ENCODE data around the gene DNM3.

Gene DNM3

GRCh38 chr1:172451002-172451443 is 609.7 kb downstream of the DNM3 start:
- H3K27me3 ChIP-seq (replicated peaks; ENCODE audit: control insufficient read depth, insufficient read depth, low read length): no peaks in the 10 kb centered on the region
- TF ChIP-seq CTCF (IDR thresholded peaks at IDR 0.05; ENCODE audit: insufficient read depth, low read length, poor library complexity, severe bottlenecking): no peak
- DNase-seq (ENCODE audit: extremely low read depth, insufficient read length): no peak
- no peak overlapping the region for H3K4me3 ChIP-seq (replicated peaks; ENCODE audit: low read depth, low read length)
- no peaks in the 10 kb centered on the region; the same call in 1 of the 2 replicates for H3K36me3 ChIP-seq (ENCODE audit: control insufficient read depth, insufficient read depth, low read length)

GRCh38 chr1:172452536-172453152 is 611.3 kb downstream of the DNM3 start:
- DNase-seq (ENCODE audit: extremely low read depth, insufficient read length): no peak

GRCh38 chr1:172453153-172453545 is 611.9 kb downstream of the DNM3 start:
- Histone ChIP-seq H3K4me3 (replicated peaks; ENCODE audit: low read depth, low read length) (no peak overlapping the region), H3K27me3 (replicated peaks; ENCODE audit: control insufficient read depth, insufficient read depth, low read length) (no peaks in the 10 kb centered on the region), H3K36me3 (ENCODE audit: control insufficient read depth, insufficient read depth, low read length) (no peaks in the 10 kb centered on the region)
- TF ChIP-seq CTCF (IDR thresholded peaks at IDR 0.05; ENCODE audit: insufficient read depth, low read length, poor library complexity, severe bottlenecking): no peak
- DNase-seq (ENCODE audit: extremely low read depth, insufficient read length): no peak

More at GRCh38 chr1:172452536-172453152, 611.3 kb downstream of the DNM3 start:
- Histone ChIP-seq H3K4me3 (replicated peaks; ENCODE audit: low read depth, low read length) (no peak overlapping the region), H3K36me3 (ENCODE audit: control insufficient read depth, insufficient read depth, low read length) (no peaks in the 10 kb centered on the region), H3K27me3 (replicated peaks; ENCODE audit: control insufficient read depth, insufficient read depth, low read length) (no peaks in the 10 kb centered on the region)
- TF ChIP-seq CTCF (IDR thresholded peaks at IDR 0.05; ENCODE audit: insufficient read depth, low read length, poor library complexity, severe bottlenecking): no peak

- Histone ChIP-seq H3K36me3 (ENCODE audit: control insufficient read depth, insufficient read depth, low read length) (no peaks in the 10 kb centered on the region), H3K4me3 (replicated peaks; ENCODE audit: low read depth, low read length) (no peak overlapping the region), H3K27me3 (replicated peaks; ENCODE audit: control insufficient read depth, insufficient read depth, low read length) (no peaks in the 10 kb centered on the region)
- no peak for TF ChIP-seq CTCF (IDR thresholded peaks at IDR 0.05; ENCODE audit: insufficient read depth, low read length, poor library complexity, severe bottlenecking)
- no peak for DNase-seq (ENCODE audit: extremely low read depth, insufficient read length)
Observed at GRCh38 chr1:172453607-172454006, 612.3 kb downstream of the DNM3 start.

- Histone ChIP-seq H3K27me3 (replicated peaks; ENCODE audit: control insufficient read depth, insufficient read depth, low read length) (no peaks in the 10 kb centered on the region), H3K4me3 (replicated peaks; ENCODE audit: low read depth, low read length) (no peak overlapping the region), H3K36me3 (ENCODE audit: control insufficient read depth, insufficient read depth, low read length) (no peaks in the 10 kb centered on the region)
- no peak for DNase-seq (ENCODE audit: extremely low read depth, insufficient read length)
- TF ChIP-seq CTCF (IDR thresholded peaks at IDR 0.05; ENCODE audit: insufficient read depth, low read length, poor library complexity, severe bottlenecking): no peak
Observed at GRCh38 chr1:172455451-172455850, 614.2 kb downstream of the DNM3 start.

GRCh38 chr1:172456344-172456769 is 615.1 kb downstream of the DNM3 start:
- no peak overlapping the region for H3K4me3 ChIP-seq (replicated peaks; ENCODE audit: low read depth, low read length)
- TF ChIP-seq CTCF (IDR thresholded peaks at IDR 0.05; ENCODE audit: insufficient read depth, low read length, poor library complexity, severe bottlenecking): no peak
- DNase-seq (ENCODE audit: extremely low read depth, insufficient read length): no peak
- H3K36me3 ChIP-seq (ENCODE audit: control insufficient read depth, insufficient read depth, low read length): no peaks in the 10 kb centered on the region
- H3K27me3 ChIP-seq (replicated peaks; ENCODE audit: control insufficient read depth, insufficient read depth, low read length): no peaks in the 10 kb centered on the region
